Thymus (tissue), 11 donors: ENCODE measurements around the gene PATL1. TPM values are rescaled to one million over a fixed set of nuclear protein-coding genes. Genes with fewer than 3 reads are reported as not detected.

Source experiments
- DNase-seq, 9 donors: peaks; one replicate each; pipeline ENCODE4 v3.0.0-alpha.2; 2013; ENCODE audit warnings: low spot score in 9 of 9, low read depth in 6 of 9, missing footprints in 1 of 9
- H3K27ac ChIP-seq, 2 donors: one replicate each; pipeline ENCODE4 v1.5.1; 2013; ENCODE audit warnings: control low read depth in 1 of 2, low read depth in 1 of 2, low read length in 1 of 2, mild to moderate bottlenecking in 1 of 2, moderate library complexity in 1 of 2
- H3K27me3 ChIP-seq, 2 donors: one replicate each; pipeline ENCODE4 v1.5.1; 2013; ENCODE audit warnings: low read length in 1 of 2; ENCODE audit not compliant: control insufficient read depth in 2 of 2, insufficient read depth in 1 of 2
- H3K36me3 ChIP-seq, 2 donors: one replicate each; pipeline ENCODE4 v1.5.1; 2013; ENCODE audit warnings: low read length in 1 of 2, mild to moderate bottlenecking in 1 of 2, moderate library complexity in 1 of 2; ENCODE audit not compliant: control insufficient read depth in 2 of 2, insufficient read depth in 2 of 2
- H3K4me1 ChIP-seq, 2 donors: one replicate each; pipeline ENCODE4 v1.5.1; 2013; ENCODE audit warnings: low read length in 2 of 2; ENCODE audit not compliant: control insufficient read depth in 2 of 2, insufficient read depth in 2 of 2
- H3K4me3 ChIP-seq, 2 donors: one replicate each; pipeline ENCODE4 v1.5.1; 2013; ENCODE audit warnings: low read length in 2 of 2, control low read depth in 1 of 2, mild to moderate bottlenecking in 1 of 2
- H3K9me3 ChIP-seq, 2 donors: one replicate each; pipeline ENCODE4 v1.5.1; 2013; ENCODE audit warnings: low read length in 1 of 2, mild to moderate bottlenecking in 1 of 2; ENCODE audit not compliant: control insufficient read depth in 2 of 2, insufficient read depth in 1 of 2
- WGBS: extraction: QIAGEN DNeasy Blood & Tissue Kit; methylation state at CpG from one replicate; pipeline ENCODE4 v1.1.7; 2013; 5-methylcytosine and 5-hydroxymethylcytosine counted together
- polyA plus RNA-seq: library from polyadenylated mRNA; stranded (reverse); fragments of 200-250 nt; gene quantifications from one replicate; pipeline ENCODE4 v1.2.3, GENCODE V29; 2013
- total RNA-seq: library from RNA; stranded (reverse); fragments of 120-200 nt; gene quantifications from one replicate; pipeline ENCODE4 v1.2.4, GENCODE V29; 2013
- donor health status: healthy.

Gene PATL1
- total and polyA plus RNA-seq, 2 donors, result 6.0 to 13.0 TPM

- Histone ChIP-seq H3K27me3 (no peaks in the 10 kb centered on the region), H3K4me1 (peaks cover 12 to 14% of the 10 kb centered on the region in 2 donors), H3K36me3 (peaks cover 7 to 11% of the 10 kb centered on the region in 2 donors), H3K27ac (peak overlapping the region; percentile 59 to 97), H3K4me3 (peak overlapping the region; percentile 77 to 92), H3K9me3 (no peaks in the 10 kb centered on the region)
- peak in 3 of 9 donors; percentile 2 to 8 (median 6) for DNase-seq
- 28% methylated on average over 13 of the region's 13 CpGs for WGBS
These were observed 54.3 kb downstream of the PATL1 start for GRCh38 chr11:59614277-59615119.

- WGBS, result 94% methylated on average over 6 of the region's 6 CpGs
- DNase-seq, result no peak
- no peaks in the 10 kb centered on the region for H3K27me3 ChIP-seq
- H3K4me1 ChIP-seq, result peaks cover 12 to 14% of the 10 kb centered on the region in 2 donors
- H3K4me3 ChIP-seq, result no peak overlapping the region
- H3K36me3 ChIP-seq, result peaks cover 30 to 37% of the 10 kb centered on the region in 2 donors
- H3K27ac ChIP-seq, result no peak overlapping the region
- no peaks in the 10 kb centered on the region for H3K9me3 ChIP-seq
These were observed 57.0 kb downstream of the PATL1 start for GRCh38 chr11:59611570-59612565.

- H3K9me3 ChIP-seq, result no peaks in the 10 kb centered on the region
- no peak overlapping the region for H3K27ac ChIP-seq
- DNase-seq, result no peak
- no peaks in the 10 kb centered on the region for H3K27me3 ChIP-seq
- peaks cover 46 to 53% of the 10 kb centered on the region in 2 donors for H3K36me3 ChIP-seq
- H3K4me3 ChIP-seq, result no peak overlapping the region
- H3K4me1 ChIP-seq, result peaks cover 10 to 12% of the 10 kb centered on the region in 2 donors
- WGBS, result 98% methylated on average over 7 of the region's 7 CpGs
These were observed 58.5 kb downstream of the PATL1 start for GRCh38 chr11:59610289-59610688.

GRCh38 chr11:59607703-59608454 is 61.0 kb downstream of the PATL1 start:
- peaks cover 66 to 71% of the 10 kb centered on the region in 2 donors for H3K36me3 ChIP-seq
- H3K4me3 ChIP-seq, result no peak overlapping the region
- no peaks in the 10 kb centered on the region for H3K27me3 ChIP-seq
- 98% methylated on average over 6 of the region's 6 CpGs for whole genome bisulfite sequencing
- H3K27ac ChIP-seq, result no peak overlapping the region
- no peaks in the 10 kb centered on the region for H3K9me3 ChIP-seq
- DNase-seq, result no peak
- peaks cover 0 to 7% of the 10 kb centered on the region in 2 donors for H3K4me1 ChIP-seq

DNA sequence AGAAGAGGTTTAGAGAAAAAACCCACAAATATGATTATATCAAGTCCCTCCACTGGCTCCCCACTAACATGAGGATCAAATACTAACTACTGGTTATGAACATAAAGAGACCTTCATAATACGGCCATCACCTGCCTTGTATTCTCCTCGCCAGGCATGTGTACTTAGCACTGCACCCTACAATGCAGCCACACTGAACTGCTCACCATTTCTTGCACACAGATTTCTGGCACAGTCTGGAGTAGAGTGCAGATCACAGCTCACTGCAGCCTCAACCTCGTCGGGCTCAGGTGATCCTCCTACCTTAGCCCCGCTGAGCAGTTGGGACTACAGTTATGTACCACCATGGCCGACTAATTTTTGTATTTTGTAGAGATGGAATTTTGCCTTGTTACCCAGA is 66.4 kb downstream of the PATL1 start:
- Histone ChIP-seq H3K36me3 (peaks cover 90 to 91% of the 10 kb centered on the region in 2 donors), H3K4me1 (no peaks in the 10 kb centered on the region), H3K9me3 (no peaks in the 10 kb centered on the region), H3K4me3 (no peak overlapping the region), H3K27ac (no peak overlapping the region), H3K27me3 (no peaks in the 10 kb centered on the region)
- DNase-seq, result no peak
- WGBS, result 98% methylated on average over 6 of the region's 6 CpGs

- WGBS, result 96% methylated on average over 4 of the region's 4 CpGs
- H3K4me3 ChIP-seq, result no peak overlapping the region
- no peaks in the 10 kb centered on the region for H3K9me3 ChIP-seq
- no peak overlapping the region for H3K27ac ChIP-seq
- no peaks in the 10 kb centered on the region for H3K27me3 ChIP-seq
- no peak for DNase-seq
- peaks cover 89 to 91% of the 10 kb centered on the region in 2 donors for H3K36me3 ChIP-seq
- no peaks in the 10 kb centered on the region for H3K4me1 ChIP-seq
These were observed 67.0 kb downstream of the PATL1 start for GRCh38 chr11:59601788-59602187.

GRCh38 chr11:59600636-59601035 is 68.2 kb downstream of the PATL1 start:
- Histone ChIP-seq H3K27ac (no peak overlapping the region), H3K9me3 (no peaks in the 10 kb centered on the region), H3K4me1 (no peaks in the 10 kb centered on the region), H3K4me3 (no peak overlapping the region), H3K27me3 (no peaks in the 10 kb centered on the region), H3K36me3 (peaks cover 87 to 89% of the 10 kb centered on the region in 2 donors)
- no peak for DNase-seq
- WGBS, result 96% methylated on average over 4 of the region's 4 CpGs

DNA sequence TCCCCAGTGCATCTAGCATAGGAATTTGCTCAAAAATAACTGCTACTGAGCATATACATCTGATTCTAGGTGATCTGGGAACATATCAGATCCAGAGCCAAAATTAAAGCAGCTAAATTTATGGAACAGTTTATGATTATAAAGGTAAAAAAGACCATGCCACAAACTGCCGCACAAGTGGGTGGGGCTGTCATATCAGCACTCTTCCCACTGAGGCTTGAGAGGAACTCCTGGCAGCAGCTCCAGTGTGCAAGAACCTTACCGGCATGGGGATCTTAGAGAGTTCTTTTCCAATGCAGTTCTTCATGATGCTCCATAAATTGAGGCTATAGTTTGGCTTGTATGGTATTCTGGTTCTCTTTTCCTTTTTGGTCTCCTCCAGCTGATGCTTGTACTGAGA is 68.6 kb downstream of the PATL1 start:
- Histone ChIP-seq H3K9me3 (no peaks in the 10 kb centered on the region), H3K27me3 (no peaks in the 10 kb centered on the region), H3K36me3 (peaks cover 85 to 87% of the 10 kb centered on the region in 2 donors), H3K27ac (no peak overlapping the region), H3K4me1 (no peaks in the 10 kb centered on the region), H3K4me3 (no peak overlapping the region)
- WGBS, result 97% methylated on average over 2 of the region's 2 CpGs
- DNase-seq, result no peak
